Measurements from ENCODE around the gene PARD3.

GRCh38 chr10:34808336-34808735, 6.8 kb downstream of the PARD3 start:
- TF ChIP-seq CTCF (IDR thresholded peaks at IDR 0.05) (no peak), POLR2A (IDR thresholded peaks at IDR 0.05) (no peak), EP300 (IDR thresholded peaks at IDR 0.05) (no peak)
